ENCODE measurements around the gene NOXO1.
A peak's percentile ranks its signal among the peaks of the same experiment; 100 is the strongest.
"Not testable (repeated sequence)": the region's sequence is repeated elsewhere in the genome, so short reads cannot be mapped to it uniquely, and the experiment has no call there.

The NOXO1 gene

GRCh38 chr16:1939833-1940232, 41.4 kb downstream of the NOXO1 start:
- H3K4me3 ChIP-seq (ENCODE audit: low read length); H3K9ac ChIP-seq (ENCODE audit: low read length); H3K27me3 ChIP-seq (replicated peaks; ENCODE audit: control insufficient read depth, insufficient read depth, low read length); DNase-seq (ENCODE audit: low read depth); H3K9me3 ChIP-seq (ENCODE audit: control insufficient read depth, low read length): not testable (repeated sequence)
- Histone ChIP-seq H3K36me3 (ENCODE audit: control insufficient read depth, insufficient read depth, low read length, severe bottlenecking) (peaks cover 21% of the 10 kb centered on the region), H3K4me1 (ENCODE audit: control insufficient read depth, insufficient read depth, low read length) (peaks cover 23% of the 10 kb centered on the region)

GRCh38 chr16:1938910-1939309, 42.4 kb downstream of the NOXO1 start:
- no peaks in the 10 kb centered on the region for H3K9me3 ChIP-seq (ENCODE audit: control insufficient read depth, low read length)
- H3K4me1 ChIP-seq (ENCODE audit: control insufficient read depth, insufficient read depth, low read length) = peaks cover 23% of the 10 kb centered on the region
- H3K27me3 ChIP-seq (replicated peaks; ENCODE audit: control insufficient read depth, insufficient read depth, low read length) = no peaks in the 10 kb centered on the region
- peaks cover 21% of the 10 kb centered on the region for H3K36me3 ChIP-seq (ENCODE audit: control insufficient read depth, insufficient read depth, low read length, severe bottlenecking)
- H3K4me3 ChIP-seq (ENCODE audit: low read length) = no peak overlapping the region
- no peak overlapping the region for H3K9ac ChIP-seq (ENCODE audit: low read length)
- DNase-seq (ENCODE audit: low read depth) = no peak

- Histone ChIP-seq H3K9ac (ENCODE audit: low read length) (no peak overlapping the region), H3K27me3 (replicated peaks; ENCODE audit: control insufficient read depth, insufficient read depth, low read length) (peaks cover 4% of the 10 kb centered on the region), H3K9me3 (ENCODE audit: control insufficient read depth, low read length) (no peaks in the 10 kb centered on the region), H3K4me3 (ENCODE audit: low read length) (no peak overlapping the region), H3K4me1 (ENCODE audit: control insufficient read depth, insufficient read depth, low read length) (peaks cover 23% of the 10 kb centered on the region), H3K36me3 (ENCODE audit: control insufficient read depth, insufficient read depth, low read length, severe bottlenecking) (peaks cover 21% of the 10 kb centered on the region)
- DNase-seq (ENCODE audit: low read depth) = no peak
Observed at GRCh38 chr16:1938316-1938715, 43.0 kb downstream of the NOXO1 start.

- no peak overlapping the region for H3K4me3 ChIP-seq (ENCODE audit: low read length)
- DNase-seq (ENCODE audit: low read depth) = no peak
- H3K4me1 ChIP-seq (ENCODE audit: control insufficient read depth, insufficient read depth, low read length) = peaks cover 15% of the 10 kb centered on the region
- H3K27me3 ChIP-seq (replicated peaks; ENCODE audit: control insufficient read depth, insufficient read depth, low read length) = peaks cover 16% of the 10 kb centered on the region
- no peaks in the 10 kb centered on the region for H3K9me3 ChIP-seq (ENCODE audit: control insufficient read depth, low read length)
- H3K36me3 ChIP-seq (ENCODE audit: control insufficient read depth, insufficient read depth, low read length, severe bottlenecking) = peaks cover 21% of the 10 kb centered on the region
- H3K9ac ChIP-seq (ENCODE audit: low read length) = no peak overlapping the region
Observed at GRCh38 chr16:1936945-1937479, 44.3 kb downstream of the NOXO1 start.

GRCh38 chr16:1933097-1933661, 48.1 kb downstream of the NOXO1 start:
- H3K27me3 ChIP-seq (replicated peaks; ENCODE audit: control insufficient read depth, insufficient read depth, low read length) = peaks cover 20% of the 10 kb centered on the region
- no peak for DNase-seq (ENCODE audit: low read depth)
- peaks cover 3% of the 10 kb centered on the region for H3K4me1 ChIP-seq (ENCODE audit: control insufficient read depth, insufficient read depth, low read length)
- no peak overlapping the region for H3K4me3 ChIP-seq (ENCODE audit: low read length)
- no peaks in the 10 kb centered on the region for H3K9me3 ChIP-seq (ENCODE audit: control insufficient read depth, low read length)
- no peak overlapping the region for H3K9ac ChIP-seq (ENCODE audit: low read length)
- H3K36me3 ChIP-seq (ENCODE audit: control insufficient read depth, insufficient read depth, low read length, severe bottlenecking) = peaks cover 4% of the 10 kb centered on the region

- Histone ChIP-seq H3K27me3 (replicated peaks; ENCODE audit: control insufficient read depth, insufficient read depth, low read length) (peaks cover 20% of the 10 kb centered on the region), H3K9me3 (ENCODE audit: control insufficient read depth, low read length) (no peaks in the 10 kb centered on the region), H3K36me3 (ENCODE audit: control insufficient read depth, insufficient read depth, low read length, severe bottlenecking) (no peaks in the 10 kb centered on the region), H3K9ac (ENCODE audit: low read length) (no peak overlapping the region), H3K4me3 (ENCODE audit: low read length) (no peak overlapping the region), H3K4me1 (ENCODE audit: control insufficient read depth, insufficient read depth, low read length) (peaks cover 3% of the 10 kb centered on the region)
- DNase-seq (ENCODE audit: low read depth) = no peak
Observed at GRCh38 chr16:1932050-1933028, 48.9 kb downstream of the NOXO1 start.

GRCh38 chr16:1930338-1930720, 50.9 kb downstream of the NOXO1 start:
- H3K4me1 ChIP-seq (ENCODE audit: control insufficient read depth, insufficient read depth, low read length) = peaks cover 3% of the 10 kb centered on the region
- DNase-seq (ENCODE audit: low read depth) = no peak
- peaks cover 20% of the 10 kb centered on the region for H3K27me3 ChIP-seq (replicated peaks; ENCODE audit: control insufficient read depth, insufficient read depth, low read length)
- no peak overlapping the region for H3K4me3 ChIP-seq (ENCODE audit: low read length)
- H3K36me3 ChIP-seq (ENCODE audit: control insufficient read depth, insufficient read depth, low read length, severe bottlenecking) = no peaks in the 10 kb centered on the region
- H3K9me3 ChIP-seq (ENCODE audit: control insufficient read depth, low read length) = no peaks in the 10 kb centered on the region
- H3K9ac ChIP-seq (ENCODE audit: low read length) = no peak overlapping the region

- Histone ChIP-seq H3K4me1 (ENCODE audit: control insufficient read depth, insufficient read depth, low read length) (peaks cover 3% of the 10 kb centered on the region), H3K36me3 (ENCODE audit: control insufficient read depth, insufficient read depth, low read length, severe bottlenecking) (no peaks in the 10 kb centered on the region), H3K9ac (ENCODE audit: low read length) (peak overlapping the region; percentile 78), H3K4me3 (ENCODE audit: low read length) (peak overlapping the region; percentile 59), H3K27me3 (replicated peaks; ENCODE audit: control insufficient read depth, insufficient read depth, low read length) (peaks cover 22% of the 10 kb centered on the region), H3K9me3 (ENCODE audit: control insufficient read depth, low read length) (no peaks in the 10 kb centered on the region)
- peak; percentile 95 for DNase-seq (ENCODE audit: low read depth)
Observed at GRCh38 chr16:1929578-1930337, 51.5 kb downstream of the NOXO1 start.

GRCh38 chr16:1929105-1929504, 52.2 kb downstream of the NOXO1 start:
- peak overlapping the region; percentile 59 for H3K4me3 ChIP-seq (ENCODE audit: low read length)

More at GRCh38 chr16:1929105-1929504, 52.2 kb downstream of the NOXO1 start:
- no peaks in the 10 kb centered on the region for H3K9me3 ChIP-seq (ENCODE audit: control insufficient read depth, low read length)
- peaks cover 28% of the 10 kb centered on the region for H3K27me3 ChIP-seq (replicated peaks; ENCODE audit: control insufficient read depth, insufficient read depth, low read length)
- DNase-seq (ENCODE audit: low read depth) = peak; percentile 28
- H3K4me1 ChIP-seq (ENCODE audit: control insufficient read depth, insufficient read depth, low read length) = peaks cover 3% of the 10 kb centered on the region
- peak overlapping the region; percentile 78 for H3K9ac ChIP-seq (ENCODE audit: low read length)
- H3K36me3 ChIP-seq (ENCODE audit: control insufficient read depth, insufficient read depth, low read length, severe bottlenecking) = no peaks in the 10 kb centered on the region

All from adipocyte (in vitro differentiated cells).